ENCODE results near the gene ANO1.

DNA sequence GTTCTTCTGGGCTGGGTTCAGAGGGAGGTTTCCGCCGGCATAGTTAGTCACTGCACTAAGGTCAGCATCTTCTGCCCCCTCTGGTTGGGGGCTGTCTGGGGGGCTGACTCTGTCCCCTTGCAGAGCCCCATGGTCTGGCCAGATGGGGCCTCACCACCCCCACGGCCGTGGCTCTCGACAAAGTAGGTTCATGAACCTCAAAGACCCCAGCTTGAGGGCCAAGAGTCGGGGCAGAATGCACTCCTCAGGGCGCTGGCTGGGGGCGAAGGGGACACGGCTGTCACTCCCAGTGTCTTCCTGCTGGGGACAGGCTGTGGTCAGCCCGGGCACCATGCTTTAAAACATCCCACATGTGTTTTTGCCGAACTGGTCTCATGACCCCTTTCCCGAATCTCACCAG, 20.8 kb downstream of the ANO1 start:
- TF ChIP-seq, protein P1, sequence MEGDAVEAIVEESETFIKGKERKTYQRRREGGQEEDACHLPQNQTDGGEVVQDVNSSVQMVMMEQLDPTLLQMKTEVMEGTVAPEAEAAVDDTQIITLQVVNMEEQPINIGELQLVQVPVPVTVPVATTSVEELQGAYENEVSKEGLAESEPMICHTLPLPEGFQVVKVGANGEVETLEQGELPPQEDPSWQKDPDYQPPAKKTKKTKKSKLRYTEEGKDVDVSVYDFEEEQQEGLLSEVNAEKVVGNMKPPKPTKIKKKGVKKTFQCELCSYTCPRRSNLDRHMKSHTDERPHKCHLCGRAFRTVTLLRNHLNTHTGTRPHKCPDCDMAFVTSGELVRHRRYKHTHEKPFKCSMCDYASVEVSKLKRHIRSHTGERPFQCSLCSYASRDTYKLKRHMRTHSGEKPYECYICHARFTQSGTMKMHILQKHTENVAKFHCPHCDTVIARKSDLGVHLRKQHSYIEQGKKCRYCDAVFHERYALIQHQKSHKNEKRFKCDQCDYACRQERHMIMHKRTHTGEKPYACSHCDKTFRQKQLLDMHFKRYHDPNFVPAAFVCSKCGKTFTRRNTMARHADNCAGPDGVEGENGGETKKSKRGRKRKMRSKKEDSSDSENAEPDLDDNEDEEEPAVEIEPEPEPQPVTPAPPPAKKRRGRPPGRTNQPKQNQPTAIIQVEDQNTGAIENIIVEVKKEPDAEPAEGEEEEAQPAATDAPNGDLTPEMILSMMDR (IDR thresholded peaks at IDR 0.05; ENCODE audit: insufficient read depth, low read length, poor library complexity, severe bottlenecking), result no peak
- no peak for TF ChIP-seq EZH2phosphoT487 (conservative IDR thresholded peaks at IDR 0.05; ENCODE audit: low read length)

Measured in SU-DHL-6 (cell line).